DOHH2 (cell line): ENCODE results near the gene C3.

Experiments used
- H3F3A ChIP-seq: fragments of 200-600 bp; sonication (generic), shearing (Covaris generic); 2 replicates; pipeline ENCODE4 v1.6.0; 2016; ENCODE audit warnings: antibody characterized with exemption, mild to moderate bottlenecking; ENCODE audit not compliant: control insufficient read depth, insufficient read depth
- H3K27ac ChIP-seq: fragments of 200-600 bp; sonication (generic); 2 replicates; pipeline ENCODE4 v1.5.1; 2014; ENCODE audit warnings: low read depth, mild to moderate bottlenecking, low read length, moderate library complexity
- H3K27me3 ChIP-seq: fragments of 200-600 bp; sonication (generic); 2 replicates; pipeline ENCODE4 v1.6.1; 2014; ENCODE audit warnings: mild to moderate bottlenecking, low read length, mixed read lengths; ENCODE audit not compliant: control insufficient read depth
- H3K36me3 ChIP-seq: fragments of 200-600 bp; sonication (generic); 2 replicates; pipeline ENCODE4 v1.6.1; 2014; ENCODE audit warnings: mild to moderate bottlenecking, low read length, moderate library complexity, mixed read lengths; ENCODE audit not compliant: control insufficient read depth
- H3K4me1 ChIP-seq: fragments of 200-600 bp; sonication (generic); 2 replicates; pipeline ENCODE4 v1.6.1; 2014; ENCODE audit warnings: mild to moderate bottlenecking, low read length, mixed read lengths; ENCODE audit not compliant: control insufficient read depth
- H3K4me2 ChIP-seq: fragments of 200-600 bp; sonication (generic); 2 replicates; pipeline ENCODE4 v1.6.0; 2014; ENCODE audit warnings: mild to moderate bottlenecking, low read length, moderate library complexity
- H3K4me3 ChIP-seq: fragments of 200-600 bp; sonication (generic); 2 replicates; pipeline ENCODE4 v1.5.1; 2014; ENCODE audit warnings: mild to moderate bottlenecking, low read length, mixed read lengths
- H3K79me2 ChIP-seq: fragments of 200-600 bp; sonication (generic); 2 replicates; pipeline ENCODE4 v1.6.1; 2014; ENCODE audit warnings: mild to moderate bottlenecking, low read length, mixed read lengths; ENCODE audit not compliant: control insufficient read depth
- H3K9me2 ChIP-seq: fragments of 200-600 bp; sonication (generic); replicated peaks from 2 replicates; pipeline ENCODE4 v1.6.1; 2014; ENCODE audit warnings: mild to moderate bottlenecking, low read length, mixed read lengths; ENCODE audit not compliant: control insufficient read depth
- H3K9me3 ChIP-seq: fragments of 200-600 bp; sonication (generic); 2 replicates; pipeline ENCODE4 v1.6.1; 2014; ENCODE audit warnings: antibody characterized with exemption, low read length, mixed read lengths; ENCODE audit not compliant: control insufficient read depth, insufficient read depth
- H4K20me1 ChIP-seq: fragments of 200-600 bp; sonication (generic); 2 replicates; pipeline ENCODE4 v1.6.0; 2014; ENCODE audit warnings: low read depth, mild to moderate bottlenecking, antibody characterized with exemption, low read length, moderate library complexity; ENCODE audit not compliant: control insufficient read depth, insufficient read depth
- CTCF ChIP-seq: fragments of 200-600 bp; sonication (generic); IDR thresholded peaks from one replicate; pipeline ENCODE4 v1.5.1; 2014; ENCODE audit warnings: antibody characterized with exemption, mild to moderate bottlenecking, low read depth, low read length; ENCODE audit not compliant: poor library complexity, severe bottlenecking
- EZH2phosphoT487 ChIP-seq: fragments of 200-600 bp; sonication (generic); IDR thresholded peaks from 2 replicates; pipeline ENCODE4 v1.6.1; 2017; ENCODE audit warnings: borderline replicate concordance, mild to moderate bottlenecking, antibody characterized with exemption, low read length, moderate library complexity, mixed read lengths

The C3 gene

GRCh38 chr19:6723108-6723618, 2.7 kb upstream of the C3 start:
- no peak for TF ChIP-seq EZH2phosphoT487
- TF ChIP-seq CTCF, result no peak
- Histone ChIP-seq H4K20me1 (no peaks in the 10 kb centered on the region), H3K79me2 (no peaks in the 10 kb centered on the region), H3K27me3 (no peaks in the 10 kb centered on the region), H3K4me3 (no peak overlapping the region), H3K9me2 (no peaks in the 10 kb centered on the region), H3K4me2 (no peak overlapping the region), H3F3A (peaks cover 4% of the 10 kb centered on the region; the same call in 1 of the 2 replicates), H3K27ac (no peak overlapping the region), H3K36me3 (no peaks in the 10 kb centered on the region), H3K4me1 (peaks cover 51% of the 10 kb centered on the region), H3K9me3 (no peaks in the 10 kb centered on the region)

- Histone ChIP-seq H3K9me2 (no peaks in the 10 kb centered on the region), H3K9me3 (no peaks in the 10 kb centered on the region), H3K27ac (peak overlapping the region; percentile 24), H3K36me3 (no peaks in the 10 kb centered on the region), H3K79me2 (no peaks in the 10 kb centered on the region), H3F3A (peaks cover 7% of the 10 kb centered on the region; the same call in 1 of the 2 replicates), H3K4me2 (peak overlapping the region; percentile 59), H3K4me3 (peak overlapping the region; percentile 38), H4K20me1 (no peaks in the 10 kb centered on the region), H3K4me1 (peaks cover 41% of the 10 kb centered on the region), H3K27me3 (no peaks in the 10 kb centered on the region)
- TF ChIP-seq EZH2phosphoT487 (no peak), CTCF (no peak)
These were observed 1.3 kb upstream of the C3 start for GRCh38 chr19:6721773-6722172.

- H3F3A ChIP-seq, result peaks cover 10% of the 10 kb centered on the region; the same call in 1 of the 2 replicates
- TF ChIP-seq EZH2phosphoT487 (no peak), CTCF (no peak)
- H4K20me1 ChIP-seq, result no peaks in the 10 kb centered on the region
- peak overlapping the region; percentile 38; the same call in 1 of the 2 replicates for H3K4me3 ChIP-seq
- no peaks in the 10 kb centered on the region for H3K79me2 ChIP-seq
- peak overlapping the region; percentile 59 for H3K4me2 ChIP-seq
- H3K27me3 ChIP-seq, result no peaks in the 10 kb centered on the region
- H3K4me1 ChIP-seq, result peaks cover 41% of the 10 kb centered on the region
- no peaks in the 10 kb centered on the region for H3K36me3 ChIP-seq
- H3K27ac ChIP-seq, result no peak overlapping the region
- no peaks in the 10 kb centered on the region for H3K9me2 ChIP-seq
- H3K9me3 ChIP-seq, result no peaks in the 10 kb centered on the region
These were observed 656 bp upstream of the C3 start for GRCh38 chr19:6721138-6721474.

GRCh38 chr19:6719992-6720368, 470 bp downstream of the C3 start:
- Histone ChIP-seq H3K27me3 (no peaks in the 10 kb centered on the region), H3K4me3 (no peak overlapping the region), H3K36me3 (no peaks in the 10 kb centered on the region), H3K4me2 (no peak overlapping the region), H3K27ac (no peak overlapping the region), H3K9me3 (no peaks in the 10 kb centered on the region), H3K79me2 (no peaks in the 10 kb centered on the region), H4K20me1 (no peaks in the 10 kb centered on the region), H3K9me2 (no peaks in the 10 kb centered on the region), H3K4me1 (peaks cover 34% of the 10 kb centered on the region), H3F3A (peaks cover 10% of the 10 kb centered on the region; the same call in 1 of the 2 replicates)
- TF ChIP-seq CTCF (no peak), EZH2phosphoT487 (no peak)
